RWPE2 (cell line): ENCODE measurements around the gene BBS9.
"Not testable (repeated sequence)": the region's sequence is repeated elsewhere in the genome, so short reads cannot be mapped to it uniquely, and the experiment has no call there.

Source experiments
- ATAC-seq: fragments of 200-7000 bp; cut with Tn5 transposase; 3 replicates; pipeline ENCODE4 v1.9.1; 2021; ENCODE audit warnings: low read depth
- DNase-seq: peaks from one replicate; pipeline ENCODE4 v3.0.0-alpha.2; 2020; ENCODE audit warnings: low spot score
- H3K27ac ChIP-seq: fragments of 450-650 bp; 2 replicates; pipeline ENCODE4 v1.5.1; 2017; ENCODE audit warnings: mild to moderate bottlenecking; ENCODE audit not compliant: poor library complexity, severe bottlenecking
- H3K27me3 ChIP-seq: fragments of 250-450 bp; sonication (Bioruptor Pico); 2 replicates; pipeline ENCODE4 v1.5.1; 2021; ENCODE audit warnings: mild to moderate bottlenecking, moderate library complexity; ENCODE audit not compliant: insufficient read depth, poor library complexity, severe bottlenecking
- H3K36me3 ChIP-seq: fragments of 250-450 bp; sonication (Bioruptor Pico); 2 replicates; pipeline ENCODE4 v1.5.1; 2020; ENCODE audit warnings: low read depth, mild to moderate bottlenecking, moderate library complexity
- H3K4me1 ChIP-seq: fragments of 250-450 bp; sonication (Bioruptor Pico); 2 replicates; pipeline ENCODE4 v1.5.1; 2021; ENCODE audit warnings: mild to moderate bottlenecking, moderate library complexity; ENCODE audit not compliant: insufficient read depth, poor library complexity, severe bottlenecking
- H3K4me3 ChIP-seq: fragments of 250-450 bp; sonication (Bioruptor Pico); 2 replicates; pipeline ENCODE4 v1.5.1; 2021; ENCODE audit warnings: mild to moderate bottlenecking, moderate library complexity; ENCODE audit not compliant: severe bottlenecking
- H3K9me3 ChIP-seq: fragments of 250-450 bp; sonication (Bioruptor Pico); 2 replicates; pipeline ENCODE4 v1.5.1; 2021; ENCODE audit warnings: mild to moderate bottlenecking, moderate library complexity; ENCODE audit not compliant: severe bottlenecking
- TF ChIP-seq, protein P1 (sequence below): fragments of 450-650 bp; IDR thresholded peaks from one replicate; pipeline ENCODE4 v1.5.1; 2017; ENCODE audit warnings: mild to moderate bottlenecking, moderate library complexity; ENCODE audit not compliant: poor library complexity, severe bottlenecking

Gene BBS9

DNA sequence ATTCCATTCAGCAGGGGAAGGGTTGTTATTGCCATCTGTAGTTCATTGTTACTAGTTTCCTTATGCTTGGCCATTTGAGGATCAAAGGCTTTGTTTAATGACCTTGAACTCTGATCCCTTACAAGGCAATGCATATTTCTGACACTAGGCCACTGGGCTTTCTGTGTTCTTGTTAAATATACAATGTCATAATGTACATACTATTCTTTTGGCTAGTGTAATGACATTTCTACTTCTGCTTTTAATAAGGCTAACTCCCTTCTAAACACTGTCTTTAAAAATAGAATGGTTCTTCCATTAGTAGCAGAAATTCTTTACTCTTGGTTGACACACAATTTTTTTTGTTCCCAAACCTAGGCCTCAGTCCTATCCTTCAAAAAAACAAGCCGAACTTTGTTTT is 86.6 kb downstream of the BBS9 start:
- no peak overlapping the region for H3K4me3 ChIP-seq
- DNase-seq (no peak), ATAC-seq (no peak)
- H3K9me3 ChIP-seq: peaks cover under 1% of the 10 kb centered on the region
- TF ChIP-seq, protein P1, sequence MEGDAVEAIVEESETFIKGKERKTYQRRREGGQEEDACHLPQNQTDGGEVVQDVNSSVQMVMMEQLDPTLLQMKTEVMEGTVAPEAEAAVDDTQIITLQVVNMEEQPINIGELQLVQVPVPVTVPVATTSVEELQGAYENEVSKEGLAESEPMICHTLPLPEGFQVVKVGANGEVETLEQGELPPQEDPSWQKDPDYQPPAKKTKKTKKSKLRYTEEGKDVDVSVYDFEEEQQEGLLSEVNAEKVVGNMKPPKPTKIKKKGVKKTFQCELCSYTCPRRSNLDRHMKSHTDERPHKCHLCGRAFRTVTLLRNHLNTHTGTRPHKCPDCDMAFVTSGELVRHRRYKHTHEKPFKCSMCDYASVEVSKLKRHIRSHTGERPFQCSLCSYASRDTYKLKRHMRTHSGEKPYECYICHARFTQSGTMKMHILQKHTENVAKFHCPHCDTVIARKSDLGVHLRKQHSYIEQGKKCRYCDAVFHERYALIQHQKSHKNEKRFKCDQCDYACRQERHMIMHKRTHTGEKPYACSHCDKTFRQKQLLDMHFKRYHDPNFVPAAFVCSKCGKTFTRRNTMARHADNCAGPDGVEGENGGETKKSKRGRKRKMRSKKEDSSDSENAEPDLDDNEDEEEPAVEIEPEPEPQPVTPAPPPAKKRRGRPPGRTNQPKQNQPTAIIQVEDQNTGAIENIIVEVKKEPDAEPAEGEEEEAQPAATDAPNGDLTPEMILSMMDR: no peak
- H3K4me1 ChIP-seq: no peaks in the 10 kb centered on the region
- no peak overlapping the region for H3K27ac ChIP-seq
- H3K27me3 ChIP-seq: no peaks in the 10 kb centered on the region
- H3K36me3 ChIP-seq: no peaks in the 10 kb centered on the region

DNA sequence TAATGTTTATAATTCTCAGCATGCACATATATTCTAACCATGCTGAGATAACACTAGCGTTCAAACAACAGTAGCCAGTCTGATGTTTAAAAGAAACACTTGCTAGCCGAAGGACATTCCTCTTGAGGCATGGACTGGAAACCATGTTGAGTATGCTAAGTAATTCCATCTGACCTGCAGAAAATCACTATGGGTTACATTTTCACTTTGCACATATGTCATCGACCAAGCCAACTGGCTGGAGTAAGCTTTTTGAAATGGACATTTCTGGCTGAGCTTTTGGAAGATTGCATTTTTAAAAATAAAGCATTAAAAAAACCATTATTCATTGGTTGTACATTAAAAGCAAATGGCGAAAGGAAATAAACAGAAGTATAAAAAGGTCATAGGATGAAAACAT is 88.2 kb downstream of the BBS9 start:
- no peak for ATAC-seq
- H3K36me3 ChIP-seq: no peaks in the 10 kb centered on the region
- no peak overlapping the region for H3K4me3 ChIP-seq
- TF ChIP-seq, protein P1: no peak
- H3K4me1 ChIP-seq: no peaks in the 10 kb centered on the region
- no peak for DNase-seq
- H3K27me3 ChIP-seq: no peaks in the 10 kb centered on the region
- no peaks in the 10 kb centered on the region for H3K9me3 ChIP-seq
- H3K27ac ChIP-seq: no peak overlapping the region

DNA sequence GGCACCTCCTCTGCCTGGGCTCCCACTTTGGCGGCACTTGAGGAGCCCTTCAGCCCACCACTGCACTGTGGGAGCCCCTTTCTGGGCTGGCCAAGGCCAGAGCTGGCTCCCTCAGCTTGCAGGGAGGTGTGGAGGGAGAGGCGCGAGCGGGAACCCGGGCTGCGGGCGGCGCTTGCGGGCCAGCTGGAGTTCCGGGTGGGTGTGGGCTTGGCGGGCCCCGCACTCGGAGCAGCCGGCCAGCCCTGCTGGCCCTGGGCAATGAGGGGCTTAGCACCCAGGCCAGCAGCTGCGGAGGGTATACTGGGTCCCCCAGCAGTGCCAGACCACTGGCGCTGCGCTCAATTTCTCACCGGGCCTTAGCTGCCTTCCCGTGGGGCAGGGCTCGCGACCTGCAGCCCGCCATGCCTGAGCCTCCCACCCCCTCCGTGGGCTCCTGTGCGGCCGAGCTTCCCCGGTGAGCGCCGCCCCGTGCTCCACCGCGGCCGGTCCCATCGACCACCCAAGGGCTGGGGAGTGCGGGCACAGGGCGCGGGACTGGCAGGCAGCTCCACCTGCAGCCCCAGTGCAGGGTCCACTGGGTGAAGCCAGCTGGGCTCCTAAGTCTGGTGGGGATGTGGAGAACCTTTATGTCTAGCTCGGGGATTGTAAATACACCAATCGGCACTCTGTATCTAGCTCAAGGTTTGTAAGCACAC is 89.6 kb downstream of the BBS9 start:
- not testable (repeated sequence) for H3K27me3 ChIP-seq, H3K27ac ChIP-seq, H3K4me1 ChIP-seq, ATAC-seq, H3K9me3 ChIP-seq, H3K4me3 ChIP-seq, H3K36me3 ChIP-seq
- peak; percentile 41 for DNase-seq

DNA sequence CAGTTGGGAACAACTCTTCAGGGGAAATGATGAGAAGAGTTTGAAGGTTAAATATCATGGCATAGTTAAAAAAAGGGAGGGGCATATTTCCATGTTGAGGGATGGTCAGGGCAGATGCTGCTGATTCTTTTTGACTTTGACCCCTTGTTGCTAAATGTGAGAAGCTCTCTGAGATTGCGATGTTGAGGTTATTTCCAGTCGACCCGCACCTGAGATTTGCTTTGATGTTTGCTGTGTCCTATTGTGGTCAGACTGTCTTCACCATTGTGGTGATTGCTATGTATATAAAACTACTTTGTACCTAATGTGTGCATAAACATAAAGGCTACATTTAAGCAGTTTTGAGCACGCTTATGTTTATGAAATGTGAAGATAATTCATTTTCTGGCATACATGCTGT is 90.9 kb downstream of the BBS9 start:
- Histone ChIP-seq H3K27me3 (no peaks in the 10 kb centered on the region), H3K4me1 (no peaks in the 10 kb centered on the region), H3K27ac (no peak overlapping the region), H3K36me3 (no peaks in the 10 kb centered on the region), H3K9me3 (no peaks in the 10 kb centered on the region), H3K4me3 (no peak overlapping the region)
- TF ChIP-seq, protein P1: no peak
- no peak for DNase-seq
- no peak for ATAC-seq

DNA sequence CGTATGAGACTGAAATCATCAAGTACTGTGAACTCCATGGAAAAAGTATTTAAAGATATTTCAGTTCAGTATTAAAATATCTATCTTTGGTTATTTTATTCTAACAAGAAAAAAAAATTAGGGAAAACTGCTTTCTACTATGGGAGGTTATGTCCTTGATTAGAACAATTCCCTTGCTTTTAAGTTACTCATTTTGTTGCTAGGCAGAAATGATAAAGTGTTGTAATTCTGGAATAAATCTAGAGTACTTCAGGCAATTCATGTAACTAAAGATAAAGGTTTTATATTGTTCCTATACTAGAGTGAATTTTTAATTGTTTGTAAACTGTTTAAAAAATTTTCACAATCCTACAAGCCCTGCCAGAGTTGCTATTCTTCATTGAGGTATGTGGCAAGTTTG is 92.0 kb downstream of the BBS9 start:
- DNase-seq: no peak
- Histone ChIP-seq H3K9me3 (no peaks in the 10 kb centered on the region), H3K27me3 (no peaks in the 10 kb centered on the region), H3K27ac (no peak overlapping the region), H3K4me1 (no peaks in the 10 kb centered on the region), H3K36me3 (no peaks in the 10 kb centered on the region), H3K4me3 (no peak overlapping the region)
- ATAC-seq: no peak
- TF ChIP-seq, protein P1: no peak
